Stimulated activated CD4-positive, alpha-beta T cell treated with anti-CD3 and anti-CD28 coated beads, Interleukin-12 subunit alpha, Interleukin-12 subunit beta, amount 100 ng/mL, for 24 hours (primary cell): ENCODE data around the gene TRPT1.

Source experiments
- DNase-seq, 2 experiments: peaks; one replicate each; pipeline ENCODE4 v3.0.0-alpha.2; 2020; ENCODE audit warnings: low read depth in 2 of 2

Gene TRPT1

GRCh38 chr11:64225608-64226506 lies at the start of gene TRPT1, which contains the start of gene NUDT22:
Gene TRPT1, minus strand, starts transcription at chr11:64226186. Its CDS starts 326 bp downstream, at chr11:64225860.
Gene NUDT22, plus strand, starts transcription at chr11:64226274. Its CDS starts 379 bp downstream, at chr11:64226653.
- peak; percentile 89 to 95 for DNase-seq

- no peak for DNase-seq
Measured at GRCh38 chr11:64275031-64275800, 49.2 kb upstream of the TRPT1 start.

GRCh38 chr11:64269540-64270220 lies 43.7 kb upstream of the TRPT1 start:
- peak; percentile 97 to 98 for DNase-seq

GRCh38 chr11:64268893-64269539 lies 43.0 kb upstream of the TRPT1 start:
- peak; percentile 23 to 54 for DNase-seq

GRCh38 chr11:64268025-64268892 lies 42.3 kb upstream of the TRPT1 start:
- no peak for DNase-seq

GRCh38 chr11:64267207-64267945 lies 41.4 kb upstream of the TRPT1 start:
- DNase-seq: no peak

- no peak for DNase-seq
Measured at GRCh38 chr11:64266339-64266738, 40.4 kb upstream of the TRPT1 start.

GRCh38 chr11:64265176-64266160 lies 39.5 kb upstream of the TRPT1 start:
- no peak for DNase-seq

GRCh38 chr11:64264371-64264852 lies 38.4 kb upstream of the TRPT1 start:
- no peak for DNase-seq

GRCh38 chr11:64263947-64264317 lies 37.9 kb upstream of the TRPT1 start:
- DNase-seq: no peak

GRCh38 chr11:64263021-64263946 lies 37.3 kb upstream of the TRPT1 start:
- DNase-seq: no peak

GRCh38 chr11:64262271-64263002 lies 36.5 kb upstream of the TRPT1 start:
- no peak for DNase-seq

GRCh38 chr11:64261556-64262080 lies 35.6 kb upstream of the TRPT1 start:
- DNase-seq: no peak

GRCh38 chr11:64260147-64260708 lies 34.2 kb upstream of the TRPT1 start:
- DNase-seq: no peak

- DNase-seq: no peak
Measured at GRCh38 chr11:64259533-64260067, 33.6 kb upstream of the TRPT1 start.
